SU-DHL-6 (cell line): ENCODE results near the gene MBLAC1.

ENCODE experiments used
- H2AFZ ChIP-seq: fragments of 200-600 bp; sonication (generic); 2 replicates; pipeline ENCODE4 v1.6.1; 2014; ENCODE audit warnings: low read depth, mild to moderate bottlenecking, moderate library complexity, mixed read lengths, antibody characterized with exemption, low read length; ENCODE audit not compliant: severe bottlenecking
- H3F3A ChIP-seq: fragments of 200-600 bp; shearing (Covaris generic); 2 replicates; pipeline ENCODE4 v1.6.0; 2016; ENCODE audit warnings: antibody characterized with exemption, mild to moderate bottlenecking; ENCODE audit not compliant: insufficient read depth
- H3K27ac ChIP-seq: fragments of 200-600 bp; sonication (generic); 2 replicates; pipeline ENCODE4 v1.5.1; 2016; ENCODE audit warnings: low read depth, mild to moderate bottlenecking, low read length, moderate library complexity, mixed read lengths
- H3K27me3 ChIP-seq: fragments of 200-600 bp; sonication (generic), shearing (Covaris generic); 2 replicates; pipeline ENCODE4 v1.6.0; 2014; ENCODE audit warnings: mild to moderate bottlenecking, low read length
- H3K36me3 ChIP-seq: fragments of 200-600 bp; sonication (generic); 2 replicates; pipeline ENCODE4 v1.6.1; 2014; ENCODE audit warnings: mild to moderate bottlenecking, low read length, mixed read lengths
- H3K4me2 ChIP-seq: fragments of 300-600, 200-600 bp; shearing (Covaris generic), sonication (generic); 2 replicates; pipeline ENCODE4 v1.6.0; 2014; ENCODE audit warnings: low read length, low read depth, mild to moderate bottlenecking; ENCODE audit not compliant: poor library complexity, severe bottlenecking
- H3K4me3 ChIP-seq: fragments of 200-600 bp; sonication (generic); 2 replicates; pipeline ENCODE4 v1.5.1; 2014; ENCODE audit warnings: antibody characterized with exemption, low read length, mild to moderate bottlenecking, mixed read lengths; ENCODE audit not compliant: insufficient read depth, poor library complexity, severe bottlenecking
- H3K79me2 ChIP-seq: fragments of 200-600 bp; sonication (generic); 2 replicates; pipeline ENCODE4 v1.6.1; 2014; ENCODE audit warnings: mild to moderate bottlenecking, low read length, moderate library complexity; ENCODE audit not compliant: insufficient read depth
- H3K9ac ChIP-seq: fragments of 200-600 bp; sonication (generic); 2 replicates; pipeline ENCODE4 v1.7.0; 2014; ENCODE audit warnings: mild to moderate bottlenecking, low read length
- H3K9me2 ChIP-seq: fragments of 200-600 bp; sonication (generic); replicated peaks from 2 replicates; pipeline ENCODE4 v1.6.1; 2014; ENCODE audit warnings: low read length; ENCODE audit not compliant: insufficient read depth
- H3K9me3 ChIP-seq: fragments of 200-600 bp; sonication (generic); 2 replicates; pipeline ENCODE4 v1.6.1; 2014; ENCODE audit warnings: low read length, mixed read lengths; ENCODE audit not compliant: insufficient read depth
- H4K20me1 ChIP-seq: fragments of 200-600 bp; sonication (generic); 2 replicates; pipeline ENCODE4 v1.6.1; 2014; ENCODE audit warnings: low read depth, mild to moderate bottlenecking, antibody characterized with exemption, low read length, moderate library complexity, mixed read lengths
- EZH2phosphoT487 ChIP-seq: fragments of 200-600 bp; sonication (generic), shearing (Covaris generic); conservative IDR thresholded peaks from 2 replicates; pipeline ENCODE4 v1.6.1; 2018; ENCODE audit warnings: mild to moderate bottlenecking, antibody characterized with exemption, low read length, moderate library complexity, mixed read lengths
- TF ChIP-seq, protein P1 (sequence below): fragments of 200-600 bp; sonication (generic); IDR thresholded peaks from one replicate; pipeline ENCODE4 v1.5.1; 2017; ENCODE audit warnings: antibody characterized with exemption, mild to moderate bottlenecking, low read length, moderate library complexity; ENCODE audit not compliant: insufficient read depth, poor library complexity, severe bottlenecking

Gene MBLAC1

DNA sequence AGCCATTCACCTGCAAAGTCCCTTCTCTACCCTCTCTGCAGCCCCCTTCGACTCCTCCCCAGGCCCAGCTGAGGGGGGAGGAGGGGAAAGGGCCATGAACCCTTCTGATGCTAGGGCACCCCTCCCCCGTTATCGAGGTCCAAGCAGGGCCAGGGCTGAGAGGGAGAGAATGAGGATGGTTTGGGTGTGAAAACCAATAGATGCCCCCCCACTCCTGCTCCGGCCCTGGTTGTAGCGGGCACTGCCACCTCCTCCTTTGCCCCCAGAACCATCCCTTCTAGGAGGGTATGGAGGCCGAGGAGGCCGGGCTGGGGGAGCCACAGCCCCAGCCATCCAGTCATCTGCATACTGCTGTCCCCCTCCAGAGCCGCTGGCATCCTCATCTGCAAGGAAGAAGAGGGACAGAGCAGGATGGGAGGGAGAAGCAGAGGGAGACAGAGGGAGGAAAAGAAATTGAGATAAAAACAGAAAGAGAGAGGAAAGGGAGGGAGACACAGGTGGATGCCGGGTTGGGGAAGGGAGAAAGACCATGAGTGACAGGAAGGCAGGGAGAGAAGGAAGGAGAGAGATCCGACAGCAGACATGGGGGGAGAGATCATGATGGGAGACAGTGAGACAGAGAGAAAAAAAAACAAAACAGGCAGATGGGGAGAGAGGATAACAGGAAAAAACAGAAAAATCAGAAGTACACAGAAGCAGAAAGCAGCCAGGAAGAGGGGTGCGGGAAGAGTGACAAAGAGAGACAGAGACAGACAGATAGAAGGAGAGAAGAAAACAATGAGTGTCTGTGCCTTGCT lies 43.5 kb downstream of the MBLAC1 start:
- H3K27ac ChIP-seq: no peak overlapping the region
- H3K36me3 ChIP-seq: no peaks in the 10 kb centered on the region
- no peaks in the 10 kb centered on the region for H4K20me1 ChIP-seq
- H3K9me2 ChIP-seq: no peaks in the 10 kb centered on the region
- no peaks in the 10 kb centered on the region for H3K79me2 ChIP-seq
- no peaks in the 10 kb centered on the region for H3K27me3 ChIP-seq
- H3K4me2 ChIP-seq: no peak overlapping the region
- no peak for TF ChIP-seq EZH2phosphoT487
- TF ChIP-seq, protein P1, sequence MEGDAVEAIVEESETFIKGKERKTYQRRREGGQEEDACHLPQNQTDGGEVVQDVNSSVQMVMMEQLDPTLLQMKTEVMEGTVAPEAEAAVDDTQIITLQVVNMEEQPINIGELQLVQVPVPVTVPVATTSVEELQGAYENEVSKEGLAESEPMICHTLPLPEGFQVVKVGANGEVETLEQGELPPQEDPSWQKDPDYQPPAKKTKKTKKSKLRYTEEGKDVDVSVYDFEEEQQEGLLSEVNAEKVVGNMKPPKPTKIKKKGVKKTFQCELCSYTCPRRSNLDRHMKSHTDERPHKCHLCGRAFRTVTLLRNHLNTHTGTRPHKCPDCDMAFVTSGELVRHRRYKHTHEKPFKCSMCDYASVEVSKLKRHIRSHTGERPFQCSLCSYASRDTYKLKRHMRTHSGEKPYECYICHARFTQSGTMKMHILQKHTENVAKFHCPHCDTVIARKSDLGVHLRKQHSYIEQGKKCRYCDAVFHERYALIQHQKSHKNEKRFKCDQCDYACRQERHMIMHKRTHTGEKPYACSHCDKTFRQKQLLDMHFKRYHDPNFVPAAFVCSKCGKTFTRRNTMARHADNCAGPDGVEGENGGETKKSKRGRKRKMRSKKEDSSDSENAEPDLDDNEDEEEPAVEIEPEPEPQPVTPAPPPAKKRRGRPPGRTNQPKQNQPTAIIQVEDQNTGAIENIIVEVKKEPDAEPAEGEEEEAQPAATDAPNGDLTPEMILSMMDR: no peak
- H3K9me3 ChIP-seq: no peaks in the 10 kb centered on the region
- no peak overlapping the region for H3K9ac ChIP-seq
- H2AFZ ChIP-seq: no peak overlapping the region
- peaks cover 6% of the 10 kb centered on the region; the same call in 1 of the 2 replicates for H3F3A ChIP-seq
- no peak overlapping the region for H3K4me3 ChIP-seq

DNA sequence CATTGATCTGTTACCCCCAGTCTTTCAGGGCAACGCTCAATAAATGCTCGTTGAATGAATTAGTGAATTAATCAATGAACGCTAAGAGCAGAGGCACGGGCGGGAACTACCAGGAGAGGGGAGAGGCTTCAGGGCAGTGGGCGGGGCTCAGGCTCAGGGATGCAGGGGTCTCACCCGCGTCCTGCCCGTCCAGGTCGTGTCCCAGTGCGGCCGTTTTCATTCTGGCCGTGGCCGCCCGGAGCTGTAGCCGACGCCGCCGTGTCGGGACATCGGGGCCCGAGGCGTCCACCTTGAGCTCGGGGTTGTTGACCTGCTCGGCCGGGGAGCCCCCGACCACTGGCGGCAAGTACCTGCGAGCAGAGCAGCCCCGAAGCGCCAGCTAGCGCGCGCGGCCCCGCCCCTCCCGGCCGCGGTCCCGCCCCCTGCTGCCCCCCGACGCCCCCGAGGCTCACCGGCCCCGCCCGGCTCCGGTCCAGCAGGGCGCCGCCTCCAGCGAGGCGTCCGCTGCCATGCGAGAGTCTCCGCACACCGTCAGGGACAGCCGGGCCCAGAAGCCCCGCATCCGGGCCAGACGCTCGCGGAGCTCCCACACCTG lies 44.4 kb downstream of the MBLAC1 start:
- Histone ChIP-seq H3K79me2 (no peaks in the 10 kb centered on the region), H3F3A (peaks cover 6% of the 10 kb centered on the region; the same call in 1 of the 2 replicates), H3K27ac (no peak overlapping the region), H2AFZ (no peak overlapping the region), H3K4me3 (no peak overlapping the region), H3K9me3 (no peaks in the 10 kb centered on the region), H3K4me2 (peak overlapping the region; percentile 24), H3K9me2 (no peaks in the 10 kb centered on the region), H3K36me3 (no peaks in the 10 kb centered on the region), H4K20me1 (no peaks in the 10 kb centered on the region), H3K9ac (no peak overlapping the region), H3K27me3 (no peaks in the 10 kb centered on the region)
- TF ChIP-seq EZH2phosphoT487: no peak
- TF ChIP-seq, protein P1: no peak

DNA sequence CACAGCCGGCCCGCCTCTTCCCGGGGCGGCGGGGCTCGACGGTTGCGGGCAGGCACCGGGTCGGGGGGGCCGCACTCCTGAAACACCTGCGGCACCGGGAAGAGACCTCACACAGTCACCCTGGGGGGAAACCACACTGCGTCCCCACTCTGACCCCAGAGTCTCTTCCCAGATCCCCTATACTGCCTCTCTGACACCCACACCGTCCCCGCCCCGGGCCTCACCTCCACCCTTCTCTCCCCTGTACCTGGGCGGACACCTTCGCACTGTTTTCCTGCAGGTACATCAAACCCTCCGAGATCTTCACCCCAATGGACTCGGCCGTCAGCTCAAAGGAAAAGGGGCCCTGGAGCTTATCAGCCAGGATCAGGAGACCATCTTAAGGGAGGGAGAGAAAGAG lies 45.1 kb downstream of the MBLAC1 start:
- no peak overlapping the region for H2AFZ ChIP-seq
- H3K27me3 ChIP-seq: no peaks in the 10 kb centered on the region
- H3K4me2 ChIP-seq: peak overlapping the region; percentile 24
- H4K20me1 ChIP-seq: peaks cover 4% of the 10 kb centered on the region; the same call in 1 of the 2 replicates
- no peaks in the 10 kb centered on the region for H3K9me3 ChIP-seq
- H3K79me2 ChIP-seq: peaks cover 3% of the 10 kb centered on the region; the same call in 1 of the 2 replicates
- peaks cover 9% of the 10 kb centered on the region; the same call in 1 of the 2 replicates for H3F3A ChIP-seq
- no peak overlapping the region for H3K4me3 ChIP-seq
- no peaks in the 10 kb centered on the region for H3K36me3 ChIP-seq
- H3K27ac ChIP-seq: no peak overlapping the region
- no peak overlapping the region for H3K9ac ChIP-seq
- no peaks in the 10 kb centered on the region for H3K9me2 ChIP-seq
- TF ChIP-seq EZH2phosphoT487: no peak
- TF ChIP-seq, protein P1: no peak
